HG03457 (cell line): ENCODE measurements around the gene MDM4.

ENCODE experiments used
- ATAC-seq: cut with Tn5 transposase; IDR thresholded peaks from one replicate; pipeline ENCODE4 v1.9.1; 2021; ENCODE audit warnings: moderate number of reproducible peaks; ENCODE audit not compliant: unreplicated experiment

Gene MDM4

DNA sequence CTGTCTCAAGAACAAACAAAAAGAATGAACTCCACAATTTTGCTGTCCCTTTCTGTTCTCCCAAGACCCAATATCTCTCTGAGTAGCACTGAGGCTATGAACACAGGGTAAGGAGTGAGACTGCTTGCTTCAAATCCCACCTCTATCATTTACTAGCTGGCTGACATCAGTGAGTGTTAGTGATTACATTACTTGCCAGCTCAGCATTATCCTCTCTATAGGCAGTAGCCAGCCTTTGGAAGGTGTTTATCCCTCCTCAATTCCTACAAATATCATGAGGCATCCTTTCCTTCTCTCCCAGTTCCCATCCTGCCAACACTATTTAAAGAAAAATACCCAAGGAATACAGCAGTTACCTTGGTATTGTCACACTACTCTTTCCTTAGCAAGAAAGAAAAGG, 24.6 kb upstream of the MDM4 start:
- ATAC-seq, result no peak

DNA sequence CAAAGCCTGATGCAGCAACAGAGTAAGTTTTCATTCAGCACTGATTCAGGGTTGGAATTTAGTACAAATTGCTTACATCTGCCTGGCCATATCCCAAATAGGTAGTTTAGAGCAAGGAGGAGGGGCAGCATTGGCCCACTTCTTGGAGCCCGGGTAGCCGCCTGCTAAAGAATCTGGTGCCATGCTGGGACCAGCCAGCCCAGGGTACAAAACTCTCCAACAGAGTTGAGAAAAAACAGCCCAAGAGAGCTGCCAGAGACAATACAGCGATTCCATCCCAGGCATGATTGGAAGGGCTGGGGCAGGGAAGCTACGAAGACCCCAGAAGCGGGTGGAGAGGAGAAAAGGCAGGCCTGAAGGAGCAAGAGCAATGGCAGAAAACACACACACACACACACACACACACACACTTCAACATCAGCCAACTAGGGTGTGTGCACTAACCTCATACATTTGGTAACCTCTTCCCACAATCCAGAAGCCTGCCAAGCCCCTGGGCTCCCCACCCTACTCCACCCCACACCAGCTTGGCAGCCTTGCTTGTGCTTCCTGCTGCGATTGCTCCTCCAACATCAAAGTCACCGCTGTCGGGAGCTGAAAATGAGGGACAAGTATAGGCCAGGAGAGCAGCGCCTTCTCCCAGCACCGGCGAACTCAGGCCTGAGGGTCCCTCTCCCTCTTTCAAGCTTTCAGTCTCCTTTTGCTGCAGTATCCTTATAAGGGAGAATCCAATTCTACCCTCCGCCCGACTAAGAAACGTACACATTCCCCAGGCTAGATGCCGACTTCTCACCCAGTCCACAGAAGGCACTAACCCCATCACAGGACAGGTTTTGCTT, 22.8 kb upstream of the MDM4 start:
- no peak for ATAC-seq

DNA sequence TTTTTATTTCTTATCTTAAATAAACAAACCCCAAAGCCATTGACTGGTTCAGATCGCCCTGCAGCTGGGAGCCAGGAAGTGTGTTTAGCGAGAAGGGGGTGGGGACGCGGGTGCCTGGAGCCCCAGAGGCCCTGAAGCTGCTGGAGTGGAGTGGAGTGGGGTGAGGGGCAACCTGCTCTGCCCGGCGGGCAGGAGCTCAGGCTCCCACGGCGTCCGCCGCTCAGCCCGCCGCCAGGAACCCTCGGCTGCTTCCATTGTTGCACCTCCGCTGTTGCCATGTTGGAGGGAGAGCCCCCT, 22.3 kb upstream of the MDM4 start:
- peak; percentile 15 for ATAC-seq

DNA sequence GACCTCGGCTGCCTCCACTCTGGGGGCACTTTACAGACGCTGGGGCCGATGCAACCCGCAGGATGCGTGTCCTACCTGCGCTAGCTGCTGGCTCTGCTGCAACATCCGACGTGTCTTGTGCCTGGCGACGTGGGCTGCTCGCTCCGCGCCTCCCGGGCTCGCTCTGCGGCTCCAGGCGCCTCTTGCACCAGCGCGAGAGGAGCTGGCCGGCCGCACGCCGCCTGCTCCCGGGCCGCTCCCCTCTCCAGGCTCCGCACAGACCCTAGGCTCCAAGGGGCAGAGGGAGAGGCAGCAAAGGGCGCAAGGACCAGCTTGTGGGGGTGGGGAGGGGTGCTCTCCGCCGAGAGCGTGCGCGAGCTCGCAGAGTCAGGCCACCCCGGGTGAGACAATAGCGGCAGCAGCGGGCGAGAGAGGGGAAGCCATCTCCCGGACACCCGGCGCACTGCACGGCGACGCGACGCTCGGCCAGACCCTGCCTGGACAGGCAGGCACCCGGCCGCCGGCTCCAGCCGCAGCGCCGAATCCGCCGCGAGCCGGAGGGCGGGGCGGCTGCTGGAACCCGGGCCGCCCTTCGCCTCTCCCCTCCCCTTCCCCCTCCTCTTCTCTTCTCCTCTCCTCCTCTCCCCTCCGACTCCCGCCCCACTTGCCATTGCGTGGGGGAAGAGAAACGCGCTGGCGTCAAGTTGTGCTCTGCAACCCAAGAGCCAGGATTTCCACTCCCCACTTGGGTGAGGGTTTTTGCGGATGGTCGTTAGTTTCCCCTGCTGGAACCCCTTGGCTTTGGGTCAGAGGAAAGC, 21.7 kb upstream of the MDM4 start, which contains the start of gene PIK3C2B:
Gene PIK3C2B (minus strand): TSS at position 525 of the 797 bp plus-strand sequence. CDS start 25,003 bp downstream, outside the sequence.
- peak; percentile 51 for ATAC-seq

DNA sequence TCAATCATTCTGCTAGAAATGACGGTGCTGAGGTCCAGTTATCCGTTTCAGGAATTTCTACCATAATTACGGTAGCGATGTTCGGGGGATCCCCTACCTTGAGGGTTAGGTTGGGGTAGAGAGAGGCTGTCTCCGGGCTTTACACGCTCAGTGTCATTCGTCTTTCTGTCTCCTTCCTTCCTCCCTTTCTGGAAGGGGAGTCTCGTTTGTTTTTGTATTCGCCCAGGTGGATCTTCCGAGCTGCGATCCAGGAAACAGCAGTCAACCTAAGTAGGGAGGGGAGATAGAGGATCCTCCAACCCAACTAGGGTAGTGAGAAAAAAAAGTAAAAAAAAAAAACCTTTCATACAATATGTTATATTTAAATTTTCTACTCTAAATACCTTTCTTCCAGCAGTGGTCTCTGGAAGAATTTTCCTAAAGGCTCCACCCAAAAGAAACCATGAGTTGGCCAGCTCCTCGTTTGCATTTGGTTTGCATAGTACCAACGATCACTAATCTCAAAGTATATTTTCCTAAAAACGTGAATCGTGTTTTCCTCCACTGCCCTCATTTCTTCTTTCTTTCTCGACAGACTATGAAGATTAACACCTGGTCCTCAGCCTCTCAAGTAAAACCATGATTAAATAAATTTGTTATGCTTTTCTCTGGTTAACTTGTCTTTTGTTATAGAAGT, 21.0 kb upstream of the MDM4 start:
- peak; percentile 18 for ATAC-seq

DNA sequence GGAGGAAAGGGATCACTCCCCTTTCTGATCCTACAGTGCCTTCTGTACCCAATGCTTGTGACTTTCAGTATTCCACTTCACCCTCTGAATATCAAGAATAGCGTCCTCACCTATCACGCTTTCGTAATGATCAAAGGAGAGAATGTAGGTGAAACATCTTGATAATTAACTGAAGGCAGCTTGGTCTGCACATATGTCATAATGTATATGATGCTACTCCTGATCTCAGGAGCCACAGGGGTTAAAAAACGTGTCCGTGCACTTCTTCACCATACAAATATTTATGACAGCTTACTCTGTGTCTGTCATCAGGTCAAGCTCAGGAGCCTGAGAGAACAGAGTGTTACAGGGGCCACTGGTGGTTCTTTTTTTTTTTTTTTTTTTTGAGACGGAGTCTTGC, 20.4 kb upstream of the MDM4 start:
- ATAC-seq, result no peak

DNA sequence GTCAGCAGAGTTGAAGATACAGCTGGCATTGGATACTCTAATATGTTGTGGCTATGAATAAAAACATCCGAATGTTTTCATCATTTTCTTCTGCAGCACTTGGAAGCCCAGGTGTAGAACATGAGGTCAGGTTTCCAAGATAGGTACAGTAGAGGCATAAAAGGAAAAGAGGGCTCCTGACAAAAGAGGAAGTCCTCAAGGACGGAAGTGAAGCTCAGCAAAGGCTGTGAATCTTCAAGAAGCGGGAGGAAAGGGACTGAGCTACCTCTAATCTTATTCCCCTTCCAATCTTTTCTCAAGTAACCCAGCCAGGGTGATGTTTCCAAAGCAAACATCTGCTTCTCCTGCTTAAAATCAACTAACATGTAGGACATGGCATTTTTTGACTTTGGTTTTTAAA, 17.2 kb upstream of the MDM4 start:
- no peak for ATAC-seq

DNA sequence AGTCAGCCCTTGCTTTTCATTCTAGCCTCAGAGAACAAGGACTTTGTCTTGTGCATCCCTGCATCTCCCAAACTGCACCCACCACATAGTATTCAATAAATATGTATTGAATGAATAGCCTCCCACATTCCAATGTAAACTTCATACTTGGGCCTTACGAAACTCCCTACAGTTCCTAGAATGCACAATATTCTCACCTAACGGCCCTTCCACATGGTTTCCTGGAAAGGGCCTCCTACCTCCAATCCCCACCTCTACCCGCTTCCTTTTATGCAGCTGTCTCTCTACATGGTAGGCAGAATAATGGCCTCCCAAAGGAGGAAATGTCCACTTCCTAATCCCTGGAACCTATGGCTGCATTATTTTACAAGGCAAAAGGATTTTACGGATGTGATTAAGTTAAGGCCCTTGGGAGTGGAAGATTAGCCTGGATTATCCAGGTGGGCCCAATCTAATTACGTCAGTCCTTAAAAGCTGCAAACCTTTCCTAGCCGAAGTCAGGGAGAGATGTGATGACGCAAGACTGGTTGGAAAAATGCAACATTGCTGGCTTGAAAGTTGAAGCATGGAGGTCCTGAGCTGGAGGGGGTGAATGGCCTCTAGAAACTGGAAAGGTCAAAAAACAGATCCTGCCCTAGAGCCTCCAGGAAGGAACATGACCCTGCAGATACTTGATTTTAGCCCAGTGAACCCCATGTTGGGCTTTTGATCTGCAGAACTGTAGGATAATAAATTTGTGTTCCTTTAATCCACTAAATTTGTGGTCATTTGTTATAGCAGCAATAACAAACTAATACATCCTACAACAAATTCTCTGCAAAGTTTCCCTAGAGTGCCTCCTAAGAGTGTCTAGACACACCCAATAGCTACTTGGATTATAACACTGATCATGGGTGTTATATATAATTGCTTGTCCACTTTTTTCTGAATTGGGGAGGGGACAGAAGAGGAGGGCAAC, 16.4 kb upstream of the MDM4 start:
- no peak for ATAC-seq

DNA sequence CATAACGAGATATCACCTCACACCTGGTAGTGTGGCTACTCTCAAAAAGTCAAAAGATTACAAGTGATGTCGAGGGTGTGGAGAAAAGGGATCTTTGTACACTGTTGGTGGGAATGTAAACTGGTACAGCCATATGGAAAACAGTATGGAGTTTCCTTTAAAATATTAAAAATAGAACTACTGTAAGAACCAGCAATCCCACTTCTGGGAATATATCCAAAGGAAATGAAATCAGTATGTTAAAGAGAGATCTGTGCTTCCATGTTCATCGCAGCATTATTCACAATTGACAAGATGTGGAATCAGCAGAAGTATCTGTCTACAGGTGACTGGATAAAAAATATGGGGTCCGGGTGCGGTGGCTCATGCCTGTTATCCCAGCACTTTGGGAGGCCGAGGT, 14.0 kb upstream of the MDM4 start:
- no peak for ATAC-seq

DNA sequence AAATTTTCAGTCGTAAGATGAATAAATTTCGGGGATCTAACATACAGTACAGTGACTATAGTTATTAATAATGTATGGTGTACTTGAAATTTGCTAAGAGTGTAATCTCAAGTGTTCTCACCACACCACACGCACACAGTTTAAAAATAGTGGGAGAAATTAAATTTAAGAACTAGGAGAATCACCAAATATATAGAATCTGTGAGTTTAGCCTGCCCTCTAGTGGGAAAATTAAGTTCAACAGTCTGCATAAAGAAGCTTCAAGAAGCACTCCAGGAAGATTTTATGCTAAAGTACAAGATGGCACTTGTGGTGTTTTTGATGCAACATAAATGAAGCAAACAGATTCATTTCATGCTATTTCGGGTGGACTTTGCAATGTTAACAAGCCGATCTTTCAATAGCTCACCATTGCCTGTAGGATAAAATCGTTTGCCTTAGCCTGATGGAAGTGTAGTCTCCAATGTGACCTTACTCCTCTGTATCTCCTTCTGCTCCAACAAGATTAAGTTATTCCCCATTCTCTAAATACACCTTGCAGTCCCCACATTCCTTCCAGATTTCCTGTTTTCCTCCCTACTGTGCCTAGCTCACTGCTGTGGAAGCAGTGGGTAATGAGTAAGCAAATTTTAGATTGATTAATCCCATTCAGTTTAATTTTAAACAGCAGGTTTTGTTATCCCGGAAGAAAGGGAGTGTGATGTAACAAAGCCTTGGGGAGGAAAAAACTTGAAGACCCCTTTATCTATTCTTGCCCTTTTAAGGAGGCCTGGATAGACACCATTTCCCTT, 12.9 kb upstream of the MDM4 start:
- no peak for ATAC-seq

DNA sequence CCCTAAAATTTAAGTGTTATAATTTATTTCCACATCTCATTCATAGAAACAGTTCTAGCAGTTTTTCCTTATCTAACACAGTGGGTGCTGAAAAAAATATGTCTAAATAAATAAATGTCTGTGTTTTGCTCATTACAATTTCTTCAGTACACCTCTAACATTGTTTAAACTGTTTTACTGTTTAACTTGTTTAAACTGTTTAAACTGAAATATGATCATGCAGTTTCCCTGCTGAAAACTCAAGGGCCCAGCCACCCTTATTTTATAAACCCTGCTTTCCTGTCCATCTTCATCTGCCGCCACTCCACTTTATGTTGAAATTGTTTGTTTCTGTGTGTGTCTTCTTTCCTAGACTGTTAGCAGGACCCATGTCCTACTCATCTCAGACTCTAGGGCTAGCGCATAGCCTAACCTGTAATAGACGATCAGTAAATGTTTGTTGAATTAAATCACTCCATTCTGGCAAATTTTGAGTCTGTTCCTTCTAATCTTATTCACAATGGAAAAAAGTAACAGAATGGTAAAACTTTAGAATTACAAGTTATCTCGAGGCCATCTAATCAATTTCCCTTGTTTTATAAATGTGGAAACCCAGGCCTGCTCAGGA, 12.2 kb upstream of the MDM4 start:
- ATAC-seq, result no peak

DNA sequence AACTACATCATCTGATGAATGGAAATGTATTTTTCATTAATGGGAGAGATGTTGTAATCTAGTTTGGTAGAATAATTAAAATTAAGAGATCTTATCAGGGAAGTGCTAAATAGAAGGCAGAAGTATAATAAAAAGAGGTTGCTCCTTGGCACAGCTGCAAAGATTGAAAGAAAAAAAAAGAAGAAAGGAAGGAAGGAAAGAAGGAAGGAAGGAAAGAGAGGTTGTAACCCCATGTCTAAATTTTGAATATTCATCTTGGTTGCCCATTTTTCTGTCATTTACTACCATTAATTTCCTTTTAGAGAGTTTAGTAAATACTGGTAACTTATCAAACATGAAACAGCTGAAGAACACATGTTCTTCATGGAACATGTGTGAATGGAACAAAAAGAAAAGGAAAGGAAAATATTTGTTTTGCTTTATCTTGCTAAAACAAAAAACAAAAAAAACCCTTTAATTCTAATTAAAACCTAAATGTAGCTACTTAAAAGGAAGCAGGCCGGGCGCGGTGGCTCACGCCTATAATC, 10.5 kb upstream of the MDM4 start:
- ATAC-seq, result no peak

DNA sequence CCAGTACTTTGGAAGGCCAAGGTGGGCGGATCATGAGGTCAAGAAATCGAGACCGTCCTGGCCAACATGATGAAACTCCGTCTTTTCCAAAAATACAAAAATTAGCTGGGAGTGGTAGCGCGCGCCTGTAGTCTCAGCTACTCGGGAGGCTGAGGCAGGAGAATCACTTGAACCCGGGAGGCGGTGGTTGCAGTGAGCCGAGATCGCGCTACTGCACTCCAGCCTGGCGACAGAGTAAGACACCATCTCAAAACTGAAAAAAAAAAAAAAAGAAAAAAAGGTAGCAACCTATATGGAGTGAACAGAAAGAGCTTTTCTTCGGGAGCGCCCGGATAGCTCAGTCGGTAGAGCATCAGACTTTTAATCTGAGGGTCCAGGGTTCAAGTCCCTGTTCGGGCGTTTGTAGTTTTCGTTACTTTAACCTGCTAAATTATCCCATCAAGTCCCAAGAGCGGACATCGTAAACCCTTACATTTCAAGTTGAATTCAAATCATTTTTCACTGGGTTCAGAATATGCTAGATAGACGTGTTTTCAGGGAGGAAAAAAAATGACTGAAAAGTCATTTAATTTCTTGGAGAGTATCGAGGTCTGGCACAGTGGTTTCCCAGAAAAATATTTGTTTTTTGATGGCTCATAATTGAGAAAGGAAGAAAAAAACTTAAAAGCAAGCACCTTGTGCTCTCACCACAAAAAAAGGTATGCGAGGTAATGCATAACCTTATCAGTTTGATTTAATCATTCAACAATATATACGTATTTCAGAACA, 9.8 kb upstream of the MDM4 start:
- peak; percentile 53 for ATAC-seq

DNA sequence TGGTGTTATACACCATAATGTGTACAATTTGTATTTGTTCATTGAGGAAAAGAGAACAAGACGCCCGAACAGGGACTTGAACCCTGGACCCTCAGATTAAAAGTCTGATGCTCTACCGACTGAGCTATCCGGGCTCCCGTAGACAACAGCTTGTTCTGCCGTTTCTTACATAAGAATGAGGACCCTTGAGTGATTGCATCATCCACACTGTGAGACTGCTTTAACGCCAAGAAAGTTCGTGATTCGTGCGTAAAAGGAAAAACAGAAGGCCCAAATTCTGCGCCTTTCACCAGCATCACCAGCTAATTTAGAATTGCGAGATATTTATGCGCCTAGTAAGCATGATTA, 9.3 kb upstream of the MDM4 start:
- peak; percentile 50 for ATAC-seq

DNA sequence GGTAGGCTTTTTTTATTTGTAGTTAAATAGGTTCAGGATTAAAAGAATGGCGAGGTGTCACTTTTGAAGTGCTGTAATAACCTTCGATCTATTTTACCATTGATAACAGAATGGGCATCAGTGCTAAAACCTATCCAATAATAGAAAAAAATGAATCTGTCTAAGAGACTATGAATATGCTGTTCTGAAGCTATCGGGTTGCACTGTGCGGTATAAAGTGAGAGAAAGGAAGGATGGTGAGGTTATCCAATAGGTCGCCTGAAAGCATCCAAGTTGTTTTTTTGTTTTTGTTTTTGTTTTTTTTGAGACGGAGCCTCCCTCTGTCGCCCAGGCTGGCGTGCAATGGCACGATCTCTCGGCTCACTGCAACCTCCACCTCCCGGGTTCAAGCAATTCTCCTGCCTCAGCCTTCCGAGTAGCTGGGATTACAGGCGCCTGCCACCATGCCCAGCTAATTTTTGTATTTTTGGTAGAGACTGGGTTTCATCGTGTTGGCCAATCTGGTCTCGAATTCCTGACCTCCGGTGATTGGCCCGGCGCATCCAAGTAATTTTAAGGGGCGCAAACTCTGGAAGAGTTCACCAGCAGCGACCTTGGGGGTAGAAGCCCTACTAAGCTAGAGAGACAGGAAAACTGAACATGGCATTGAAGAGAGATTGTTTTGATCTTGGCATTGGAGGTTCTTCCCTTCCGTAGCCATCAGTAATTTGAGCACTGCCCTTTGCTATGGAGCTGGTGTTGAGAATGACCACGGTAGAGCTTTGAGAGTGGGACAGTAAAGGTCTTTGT, 8.7 kb upstream of the MDM4 start:
- no peak for ATAC-seq

DNA sequence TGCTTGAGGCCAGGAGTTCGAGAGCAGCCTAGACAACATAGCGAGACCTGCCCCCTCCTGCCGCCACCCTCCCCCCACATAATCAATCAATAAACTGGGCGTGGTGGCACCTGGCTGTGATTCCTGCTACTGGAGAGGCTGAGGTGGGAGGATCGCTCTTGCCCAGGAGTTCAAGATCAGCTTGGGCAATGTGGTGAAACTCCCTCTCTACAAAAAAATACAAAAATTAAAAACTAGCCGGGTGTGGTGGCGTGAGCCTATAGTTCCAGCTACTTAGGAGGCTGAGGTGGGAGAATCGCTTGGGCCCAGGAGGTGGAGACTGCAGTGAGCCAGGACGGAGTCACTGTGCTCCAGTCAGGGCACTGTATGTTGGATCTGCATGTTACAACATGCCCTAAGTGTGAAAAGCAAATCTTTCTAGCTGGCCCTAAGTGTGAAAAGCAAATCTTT, 7.0 kb upstream of the MDM4 start:
- no peak for ATAC-seq

DNA sequence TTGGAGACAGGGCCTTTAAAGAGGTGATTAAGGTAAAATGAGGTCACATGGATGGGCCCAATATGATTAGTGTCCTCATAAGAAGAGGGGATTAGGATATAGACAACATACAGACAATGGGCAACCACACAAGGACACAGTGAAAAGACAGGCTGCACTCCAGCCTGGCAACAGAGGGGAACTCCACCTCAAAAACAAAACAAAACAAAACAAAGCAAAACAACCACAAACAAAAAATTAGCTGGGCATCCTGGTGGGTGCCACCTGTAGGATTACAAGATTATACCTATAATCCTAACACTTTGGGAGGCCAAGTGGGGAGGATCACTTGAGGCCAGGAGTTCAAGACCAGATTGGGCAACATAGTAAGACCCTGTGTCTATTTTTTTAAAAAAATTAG, 4.8 kb upstream of the MDM4 start:
- ATAC-seq, result no peak
